ENCODE results near the gene LDLRAD3.

DNA sequence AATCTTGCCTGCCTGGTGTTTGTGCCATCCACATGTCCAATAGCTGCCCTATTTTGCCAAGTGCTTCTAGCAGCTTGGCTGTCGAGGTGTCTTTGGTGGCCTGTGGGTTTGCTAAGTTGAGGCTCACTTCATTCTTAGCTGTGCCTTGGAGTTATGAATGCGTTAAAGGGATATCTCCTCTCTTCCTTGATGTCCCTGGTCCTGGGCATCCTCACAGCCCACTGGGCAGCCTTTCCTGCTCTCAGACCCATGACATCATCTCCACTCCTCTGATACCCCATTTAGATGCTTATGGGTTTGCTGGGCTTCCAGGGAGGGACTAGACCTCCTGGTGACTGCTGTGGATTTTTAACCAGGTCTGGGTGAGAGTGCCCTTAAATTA lies 1.3 kb downstream of the LDLRAD3 start:
- TF ChIP-seq, protein P1, sequence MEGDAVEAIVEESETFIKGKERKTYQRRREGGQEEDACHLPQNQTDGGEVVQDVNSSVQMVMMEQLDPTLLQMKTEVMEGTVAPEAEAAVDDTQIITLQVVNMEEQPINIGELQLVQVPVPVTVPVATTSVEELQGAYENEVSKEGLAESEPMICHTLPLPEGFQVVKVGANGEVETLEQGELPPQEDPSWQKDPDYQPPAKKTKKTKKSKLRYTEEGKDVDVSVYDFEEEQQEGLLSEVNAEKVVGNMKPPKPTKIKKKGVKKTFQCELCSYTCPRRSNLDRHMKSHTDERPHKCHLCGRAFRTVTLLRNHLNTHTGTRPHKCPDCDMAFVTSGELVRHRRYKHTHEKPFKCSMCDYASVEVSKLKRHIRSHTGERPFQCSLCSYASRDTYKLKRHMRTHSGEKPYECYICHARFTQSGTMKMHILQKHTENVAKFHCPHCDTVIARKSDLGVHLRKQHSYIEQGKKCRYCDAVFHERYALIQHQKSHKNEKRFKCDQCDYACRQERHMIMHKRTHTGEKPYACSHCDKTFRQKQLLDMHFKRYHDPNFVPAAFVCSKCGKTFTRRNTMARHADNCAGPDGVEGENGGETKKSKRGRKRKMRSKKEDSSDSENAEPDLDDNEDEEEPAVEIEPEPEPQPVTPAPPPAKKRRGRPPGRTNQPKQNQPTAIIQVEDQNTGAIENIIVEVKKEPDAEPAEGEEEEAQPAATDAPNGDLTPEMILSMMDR (IDR thresholded peaks at IDR 0.05): no peak
- TF ChIP-seq POLR2A (IDR thresholded peaks at IDR 0.05) (no peak), POLR2AphosphoS5 (IDR thresholded peaks at IDR 0.05) (no peak)

Measured in prostate gland (tissue), 2 donors.